Measurements from ENCODE around the gene MYBPC2. TPM values are rescaled to one million over a fixed set of nuclear protein-coding genes. Genes with fewer than 3 reads are reported as not detected.
A peak's percentile ranks its signal among the peaks of the same experiment; 100 is the strongest.

Gene MYBPC2
- polyA plus RNA-seq, 4 donors = 0.27 to 0.49 TPM; not detected in 2

- Histone ChIP-seq H3K27me3 (ENCODE audit: control insufficient read depth in 3 of 3, insufficient read depth in 3 of 3, low read length in 3 of 3) (peaks cover 0 to 26% (median 7%) of the 10 kb centered on the region in 3 donors), H3K36me3 (ENCODE audit: control insufficient read depth in 3 of 3, insufficient read depth in 2 of 3, low read depth in 1 of 3, low read length in 3 of 3) (no peaks in the 10 kb centered on the region), H3K27ac (ENCODE audit: low read depth in 1 of 3, low read length in 2 of 3) (no peak overlapping the region), H3K4me1 (ENCODE audit: control insufficient read depth in 3 of 3, insufficient read depth in 2 of 3, low read depth in 1 of 3, low read length in 2 of 3) (peaks cover 0 to 19% (median 0%) of the 10 kb centered on the region in 3 donors), H3K9me3 (ENCODE audit: control insufficient read depth in 2 of 2, insufficient read depth in 1 of 2, low read depth in 1 of 2, low read length in 1 of 2) (no peaks in the 10 kb centered on the region), H3K4me3 (ENCODE audit: low read depth in 1 of 3, low read length in 3 of 3) (no peak overlapping the region)
- DNase-seq = no peak
- no peak for FAIRE-seq
- WGBS, 3 donors = 41 to 44% (median 43%) methylated on average over 3 of the region's 3 CpGs
These were observed 12.6 kb upstream of the MYBPC2 start for GRCh38 chr19:50420127-50420526.

DNA sequence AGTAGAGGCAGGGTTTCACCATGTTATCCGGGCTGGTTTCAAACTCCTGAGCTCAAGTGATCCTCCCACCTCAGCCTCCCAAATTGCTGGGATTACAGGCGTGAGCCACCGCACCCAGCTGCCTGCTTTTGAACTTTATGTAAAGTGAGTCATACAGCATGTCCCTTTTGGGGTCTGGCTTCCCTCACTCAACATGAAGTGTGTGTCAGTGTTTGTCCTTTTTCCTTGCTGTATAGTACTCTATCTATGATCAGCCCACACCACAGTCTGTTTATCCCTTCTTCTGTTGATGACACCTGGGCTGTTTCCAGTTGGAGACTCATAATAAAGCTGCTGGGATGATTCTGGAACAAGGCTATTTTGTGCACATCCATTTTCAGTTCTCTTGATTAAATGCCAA lies 11.9 kb upstream of the MYBPC2 start:
- WGBS, 3 donors = 58 to 69% (median 62%) methylated on average over 3 of the region's 3 CpGs
- no peak for FAIRE-seq
- Histone ChIP-seq H3K36me3 (ENCODE audit: control insufficient read depth in 3 of 3, insufficient read depth in 2 of 3, low read depth in 1 of 3, low read length in 3 of 3) (no peaks in the 10 kb centered on the region), H3K9me3 (ENCODE audit: control insufficient read depth in 2 of 2, insufficient read depth in 1 of 2, low read depth in 1 of 2, low read length in 1 of 2) (no peaks in the 10 kb centered on the region), H3K27me3 (ENCODE audit: control insufficient read depth in 3 of 3, insufficient read depth in 3 of 3, low read length in 3 of 3) (peaks cover 0 to 26% (median 7%) of the 10 kb centered on the region in 3 donors), H3K27ac (ENCODE audit: low read depth in 1 of 3, low read length in 2 of 3) (no peak overlapping the region), H3K4me3 (ENCODE audit: low read depth in 1 of 3, low read length in 3 of 3) (no peak overlapping the region), H3K4me1 (ENCODE audit: control insufficient read depth in 3 of 3, insufficient read depth in 2 of 3, low read depth in 1 of 3, low read length in 2 of 3) (peaks cover 0 to 14% (median 0%) of the 10 kb centered on the region in 3 donors)
- DNase-seq = no peak

GRCh38 chr19:50422397-50423278 lies 10.1 kb upstream of the MYBPC2 start:
- Histone ChIP-seq H3K4me3 (ENCODE audit: low read depth in 1 of 3, low read length in 3 of 3) (no peak overlapping the region), H3K4me1 (ENCODE audit: control insufficient read depth in 3 of 3, insufficient read depth in 2 of 3, low read depth in 1 of 3, low read length in 2 of 3) (no peaks in the 10 kb centered on the region), H3K27me3 (ENCODE audit: control insufficient read depth in 3 of 3, insufficient read depth in 3 of 3, low read length in 3 of 3) (peaks cover 0 to 28% (median 7%) of the 10 kb centered on the region in 3 donors), H3K9me3 (ENCODE audit: control insufficient read depth in 2 of 2, insufficient read depth in 1 of 2, low read depth in 1 of 2, low read length in 1 of 2) (no peaks in the 10 kb centered on the region), H3K27ac (ENCODE audit: low read depth in 1 of 3, low read length in 2 of 3) (no peak overlapping the region), H3K36me3 (ENCODE audit: control insufficient read depth in 3 of 3, insufficient read depth in 2 of 3, low read depth in 1 of 3, low read length in 3 of 3) (no peaks in the 10 kb centered on the region)
- DNase-seq (no peak), FAIRE-seq (no peak)
- 81 to 83% (median 81%) methylated on average over 18 of the region's 18 CpGs for WGBS, 3 donors

- FAIRE-seq (no peak), DNase-seq (peak; percentile 18 to 44)
- Histone ChIP-seq H3K9me3 (ENCODE audit: control insufficient read depth in 2 of 2, insufficient read depth in 1 of 2, low read depth in 1 of 2, low read length in 1 of 2) (no peaks in the 10 kb centered on the region), H3K4me3 (ENCODE audit: low read depth in 1 of 3, low read length in 3 of 3) (no peak overlapping the region), H3K4me1 (ENCODE audit: control insufficient read depth in 3 of 3, insufficient read depth in 2 of 3, low read depth in 1 of 3, low read length in 2 of 3) (peaks cover 0 to 4% (median 0%) of the 10 kb centered on the region in 3 donors), H3K27me3 (ENCODE audit: control insufficient read depth in 3 of 3, insufficient read depth in 3 of 3, low read length in 3 of 3) (peaks cover 0 to 27% (median 7%) of the 10 kb centered on the region in 3 donors), H3K36me3 (ENCODE audit: control insufficient read depth in 3 of 3, insufficient read depth in 2 of 3, low read depth in 1 of 3, low read length in 3 of 3) (no peaks in the 10 kb centered on the region), H3K27ac (ENCODE audit: low read depth in 1 of 3, low read length in 2 of 3) (no peak overlapping the region)
- WGBS, 3 donors = 67 to 75% (median 67%) methylated on average over 20 to 22 of the region's 22 CpGs
These were observed 9.2 kb upstream of the MYBPC2 start for GRCh38 chr19:50423279-50424113.

GRCh38 chr19:50425581-50425980 lies 7.1 kb upstream of the MYBPC2 start:
- H3K27me3 ChIP-seq (ENCODE audit: control insufficient read depth in 3 of 3, insufficient read depth in 3 of 3, low read length in 3 of 3) = peaks cover 0 to 28% (median 5%) of the 10 kb centered on the region in 3 donors
- no peaks in the 10 kb centered on the region for H3K9me3 ChIP-seq (ENCODE audit: control insufficient read depth in 2 of 2, insufficient read depth in 1 of 2, low read depth in 1 of 2, low read length in 1 of 2)
- no peak for FAIRE-seq

GRCh38 chr19:50427318-50427925 lies 5.3 kb upstream of the MYBPC2 start:
- no peak for FAIRE-seq
- H3K4me3 ChIP-seq (ENCODE audit: low read depth in 1 of 3, low read length in 3 of 3) = peak overlapping the region in 2 of 3 donors; percentile 1 to 37

More at GRCh38 chr19:50425581-50425980, 7.1 kb upstream of the MYBPC2 start:
- Histone ChIP-seq H3K4me3 (ENCODE audit: low read depth in 1 of 3, low read length in 3 of 3) (no peak overlapping the region), H3K27ac (ENCODE audit: low read depth in 1 of 3, low read length in 2 of 3) (no peak overlapping the region), H3K4me1 (ENCODE audit: control insufficient read depth in 3 of 3, insufficient read depth in 2 of 3, low read depth in 1 of 3, low read length in 2 of 3) (peaks cover 0 to 4% (median 0%) of the 10 kb centered on the region in 3 donors), H3K36me3 (ENCODE audit: control insufficient read depth in 3 of 3, insufficient read depth in 2 of 3, low read depth in 1 of 3, low read length in 3 of 3) (no peaks in the 10 kb centered on the region)
- DNase-seq = no peak
- 55 to 60% (median 59%) methylated on average over 7 of the region's 7 CpGs for WGBS, 3 donors

DNA sequence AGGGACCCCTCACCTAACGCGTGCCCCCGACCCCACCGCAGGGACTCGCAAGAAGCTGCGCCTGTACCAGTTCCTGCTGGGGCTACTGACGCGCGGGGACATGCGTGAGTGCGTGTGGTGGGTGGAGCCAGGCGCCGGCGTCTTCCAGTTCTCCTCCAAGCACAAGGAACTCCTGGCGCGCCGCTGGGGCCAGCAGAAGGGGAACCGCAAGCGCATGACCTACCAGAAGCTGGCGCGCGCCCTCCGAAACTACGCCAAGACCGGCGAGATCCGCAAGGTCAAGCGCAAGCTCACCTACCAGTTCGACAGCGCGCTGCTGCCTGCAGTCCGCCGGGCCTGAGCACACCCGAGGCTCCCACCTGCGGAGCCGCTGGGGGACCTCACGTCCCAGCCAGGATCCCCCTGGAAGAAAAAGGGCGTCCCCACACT lies 4.7 kb upstream of the MYBPC2 start:
- peak overlapping the region in 2 of 3 donors; percentile 1 to 37 for H3K4me3 ChIP-seq (ENCODE audit: low read depth in 1 of 3, low read length in 3 of 3)
- peak; percentile 66 to 91 for DNase-seq
- peaks cover 4 to 47% (median 4%) of the 10 kb centered on the region in 3 donors for H3K27me3 ChIP-seq (ENCODE audit: control insufficient read depth in 3 of 3, insufficient read depth in 3 of 3, low read length in 3 of 3)
- no peaks in the 10 kb centered on the region for H3K36me3 ChIP-seq (ENCODE audit: control insufficient read depth in 3 of 3, insufficient read depth in 2 of 3, low read depth in 1 of 3, low read length in 3 of 3)
- H3K9me3 ChIP-seq (ENCODE audit: control insufficient read depth in 2 of 2, insufficient read depth in 1 of 2, low read depth in 1 of 2, low read length in 1 of 2) = no peaks in the 10 kb centered on the region
- peaks cover 0 to 17% (median 3%) of the 10 kb centered on the region in 3 donors for H3K4me1 ChIP-seq (ENCODE audit: control insufficient read depth in 3 of 3, insufficient read depth in 2 of 3, low read depth in 1 of 3, low read length in 2 of 3)
- H3K27ac ChIP-seq (ENCODE audit: low read depth in 1 of 3, low read length in 2 of 3) = peak overlapping the region in 1 of 3 donors; percentile 39
- no peak for FAIRE-seq
- WGBS, 3 donors = 7 to 16% (median 10%) methylated on average over 35 to 38 of the region's 38 CpGs

More at GRCh38 chr19:50427318-50427925, 5.3 kb upstream of the MYBPC2 start:
- 81 to 85% (median 81%) methylated on average over 24 to 26 of the region's 26 CpGs for WGBS, 3 donors
- H3K27me3 ChIP-seq (ENCODE audit: control insufficient read depth in 3 of 3, insufficient read depth in 3 of 3, low read length in 3 of 3) = peaks cover 0 to 41% (median 3%) of the 10 kb centered on the region in 3 donors
- no peak overlapping the region for H3K27ac ChIP-seq (ENCODE audit: low read depth in 1 of 3, low read length in 2 of 3)
- H3K4me1 ChIP-seq (ENCODE audit: control insufficient read depth in 3 of 3, insufficient read depth in 2 of 3, low read depth in 1 of 3, low read length in 2 of 3) = peaks cover 0 to 13% (median 2%) of the 10 kb centered on the region in 3 donors
- H3K36me3 ChIP-seq (ENCODE audit: control insufficient read depth in 3 of 3, insufficient read depth in 2 of 3, low read depth in 1 of 3, low read length in 3 of 3) = no peaks in the 10 kb centered on the region
- DNase-seq = no peak
- H3K9me3 ChIP-seq (ENCODE audit: control insufficient read depth in 2 of 2, insufficient read depth in 1 of 2, low read depth in 1 of 2, low read length in 1 of 2) = no peaks in the 10 kb centered on the region
